ENCODE measurements around the gene MBOAT1.
"Not testable (repeated sequence)": the region's sequence is repeated elsewhere in the genome, so short reads cannot be mapped to it uniquely, and the experiment has no call there.

- TF ChIP-seq CTCF (IDR thresholded peaks at IDR 0.05); POLR2AphosphoS5 (IDR thresholded peaks at IDR 0.05; ENCODE audit: insufficient read depth in 1 of 2, low read depth in 1 of 2): not testable (repeated sequence)
Measured at GRCh38 chr6:20146831-20147230, 65.4 kb downstream of the MBOAT1 start.
